Erythroblast (primary cell): ENCODE results near the gene LHX3.

Experiments used
- GATA1 ChIP-seq: IDR thresholded peaks from 2 replicates; pipeline ENCODE4 v1.6.1; 2011; ENCODE audit warnings: low read depth, mild to moderate bottlenecking, control low read depth, low read length, moderate library complexity
- POLR2A ChIP-seq: IDR thresholded peaks from 2 replicates; pipeline ENCODE4 v1.6.1; 2011; ENCODE audit warnings: mild to moderate bottlenecking, low read length

- TF ChIP-seq POLR2A (no peak), GATA1 (no peak)
Measured at GRCh38 chr9:136201609-136202453, 3.1 kb downstream of the LHX3 start.
